Measurements from ENCODE around the gene SPDYE11. TPM values are rescaled to one million over a fixed set of nuclear protein-coding genes. Genes with fewer than 3 reads are reported as not detected.
"Not testable (repeated sequence)": the region's sequence is repeated elsewhere in the genome, so short reads cannot be mapped to it uniquely, and the experiment has no call there.

SPDYE11 gene, protein sequence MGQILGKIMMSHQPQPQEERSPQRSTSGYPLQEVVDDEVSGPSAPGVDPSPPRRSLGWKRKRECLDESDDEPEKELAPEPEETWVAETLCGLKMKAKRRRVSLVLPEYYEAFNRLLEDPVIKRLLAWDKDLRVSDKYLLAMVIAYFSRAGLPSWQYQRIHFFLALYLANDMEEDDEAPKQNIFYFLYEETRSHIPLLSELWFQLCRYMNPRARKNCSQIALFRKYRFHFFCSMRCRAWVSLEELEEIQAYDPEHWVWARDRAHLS
- not detected in 2 replicates for total RNA-seq (2014; rRNA removed; shearing (Covaris generic))

DNA sequence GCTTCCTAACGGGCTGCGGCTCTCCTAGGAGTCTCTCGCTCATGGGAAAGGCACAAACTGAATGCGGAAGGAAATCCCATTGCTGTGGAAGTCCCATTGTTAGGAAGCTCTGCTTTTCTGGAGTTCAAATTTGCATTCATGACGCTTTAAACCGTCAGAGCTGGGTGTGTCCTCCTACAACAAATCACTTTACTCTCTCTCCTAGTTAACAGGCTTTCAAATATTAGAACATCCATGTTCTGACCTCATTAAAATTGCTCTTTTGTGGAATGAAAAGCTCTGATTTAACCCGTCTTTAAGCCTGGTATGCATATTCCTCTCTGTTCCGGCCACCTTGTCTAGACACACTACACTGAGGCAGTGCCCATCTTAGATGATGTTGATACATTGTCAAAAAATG lies at the start of gene SPDYE11:
TSS of gene SPDYE11 (minus strand) at position 101 of the 400 bp plus-strand sequence. CDS start 1,800 bp downstream, outside the sequence.
- not testable (repeated sequence) for DNase-seq; H3K36me3 ChIP-seq (replicated peaks; ENCODE audit: control insufficient read depth, insufficient read depth, low read length); H3K4me3 ChIP-seq (ENCODE audit: insufficient read depth, low read depth, low read length); H3K27me3 ChIP-seq (ENCODE audit: control insufficient read depth, insufficient read depth, low read length)

DNA sequence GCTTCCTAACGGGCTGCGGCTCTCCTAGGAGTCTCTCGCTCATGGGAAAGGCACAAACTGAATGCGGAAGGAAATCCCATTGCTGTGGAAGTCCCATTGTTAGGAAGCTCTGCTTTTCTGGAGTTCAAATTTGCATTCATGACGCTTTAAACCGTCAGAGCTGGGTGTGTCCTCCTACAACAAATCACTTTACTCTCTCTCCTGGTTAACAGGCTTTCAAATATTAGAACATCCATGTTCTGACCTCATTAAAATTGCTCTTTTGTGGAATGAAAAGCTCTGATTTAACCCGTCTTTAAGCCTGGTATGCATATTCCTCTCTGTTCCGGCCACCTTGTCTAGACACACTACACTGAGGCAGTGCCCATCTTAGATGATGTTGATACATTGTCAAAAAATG lies 28.2 kb upstream of the SPDYE11 start, which contains the start of gene SPDYE9:
TSS of gene SPDYE9 (minus strand) at position 101 of the 400 bp plus-strand sequence. CDS start 1,800 bp downstream, outside the sequence.
- H3K36me3 ChIP-seq (replicated peaks; ENCODE audit: control insufficient read depth, insufficient read depth, low read length); H3K27me3 ChIP-seq (ENCODE audit: control insufficient read depth, insufficient read depth, low read length); H3K4me3 ChIP-seq (ENCODE audit: insufficient read depth, low read depth, low read length); DNase-seq: not testable (repeated sequence)

DNA sequence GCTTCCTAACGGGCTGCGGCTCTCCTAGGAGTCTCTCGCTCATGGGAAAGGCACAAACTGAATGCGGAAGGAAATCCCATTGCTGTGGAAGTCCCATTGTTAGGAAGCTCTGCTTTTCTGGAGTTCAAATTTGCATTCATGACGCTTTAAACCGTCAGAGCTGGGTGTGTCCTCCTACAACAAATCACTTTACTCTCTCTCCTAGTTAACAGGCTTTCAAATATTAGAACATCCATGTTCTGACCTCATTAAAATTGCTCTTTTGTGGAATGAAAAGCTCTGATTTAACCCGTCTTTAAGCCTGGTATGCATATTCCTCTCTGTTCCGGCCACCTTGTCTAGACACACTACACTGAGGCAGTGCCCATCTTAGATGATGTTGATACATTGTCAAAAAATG lies 28.0 kb downstream of the SPDYE11 start, which contains the start of gene SPDYE8:
TSS of gene SPDYE8 (minus strand) at position 101 of the 400 bp plus-strand sequence. CDS start 1,800 bp downstream, outside the sequence.
- DNase-seq; H3K4me3 ChIP-seq (ENCODE audit: insufficient read depth, low read depth, low read length); H3K27me3 ChIP-seq (ENCODE audit: control insufficient read depth, insufficient read depth, low read length); H3K36me3 ChIP-seq (replicated peaks; ENCODE audit: control insufficient read depth, insufficient read depth, low read length): not testable (repeated sequence)

DNA sequence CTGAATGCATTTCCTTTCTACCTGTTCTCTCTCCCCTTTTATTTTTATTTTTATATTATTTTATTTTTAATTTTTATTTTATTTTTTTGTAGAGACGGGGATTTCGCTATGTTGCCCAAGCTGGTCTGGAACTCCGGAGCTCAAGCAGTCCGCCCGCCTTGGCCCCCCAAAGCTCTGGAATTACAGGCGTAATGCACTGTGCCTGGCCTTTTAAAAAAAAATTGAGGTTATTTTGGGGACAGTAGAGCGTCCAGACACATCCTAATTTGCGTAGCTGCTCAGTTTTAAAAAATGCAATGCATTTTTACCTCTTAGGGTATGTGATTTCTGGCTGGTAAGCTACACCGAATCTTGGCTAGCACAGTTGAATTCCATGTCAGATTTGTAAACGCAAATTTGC lies 51.2 kb downstream of the SPDYE11 start:
- DNase-seq: not testable (repeated sequence)

DNA sequence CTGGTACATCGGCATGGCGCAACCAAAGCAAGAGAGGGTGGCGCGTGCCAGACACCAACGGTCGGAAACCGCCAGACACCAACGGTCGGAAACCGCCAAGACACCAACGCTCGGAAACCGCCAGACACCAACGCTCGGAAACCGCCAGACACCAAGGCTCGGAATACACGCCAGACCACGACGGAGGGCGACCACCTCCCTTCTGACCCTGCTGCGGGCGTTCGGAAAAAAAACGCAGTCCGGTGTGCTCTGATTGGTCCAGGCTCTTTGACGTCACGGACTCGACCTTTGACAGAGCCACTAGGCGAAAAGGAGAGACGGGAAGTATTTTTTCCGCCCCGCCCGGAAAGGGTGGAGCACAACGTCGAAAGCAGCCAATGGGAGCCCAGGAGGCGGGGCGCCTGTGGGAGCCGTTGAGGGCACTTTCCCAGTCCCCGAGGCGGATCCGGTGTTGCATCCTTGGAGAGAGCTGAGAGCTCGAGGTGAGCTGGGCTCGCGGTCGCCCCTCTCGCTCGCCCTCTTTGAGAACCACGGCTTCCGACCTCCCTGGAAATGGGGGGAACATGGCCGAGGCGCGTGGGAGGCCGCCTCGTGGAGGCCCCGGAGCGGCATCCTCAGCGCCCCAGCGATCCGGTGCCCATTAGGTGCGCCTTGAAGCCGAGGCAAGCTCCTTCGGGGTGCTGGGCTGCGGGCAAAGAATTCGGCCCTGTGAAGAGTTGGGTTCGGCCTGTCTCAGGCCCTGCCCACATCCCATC lies 51.8 kb downstream of the SPDYE11 start:
- peak overlapping the region; percentile 53 for H3K4me3 ChIP-seq (ENCODE audit: insufficient read depth, low read depth, low read length)
- not testable (repeated sequence) for H3K27me3 ChIP-seq (ENCODE audit: control insufficient read depth, insufficient read depth, low read length); H3K36me3 ChIP-seq (replicated peaks; ENCODE audit: control insufficient read depth, insufficient read depth, low read length); DNase-seq

More for the DNA sequence above, 51.2 kb downstream of the SPDYE11 start:
- H3K36me3 ChIP-seq (replicated peaks; ENCODE audit: control insufficient read depth, insufficient read depth, low read length); H3K4me3 ChIP-seq (ENCODE audit: insufficient read depth, low read depth, low read length); H3K27me3 ChIP-seq (ENCODE audit: control insufficient read depth, insufficient read depth, low read length): not testable (repeated sequence)

DNA sequence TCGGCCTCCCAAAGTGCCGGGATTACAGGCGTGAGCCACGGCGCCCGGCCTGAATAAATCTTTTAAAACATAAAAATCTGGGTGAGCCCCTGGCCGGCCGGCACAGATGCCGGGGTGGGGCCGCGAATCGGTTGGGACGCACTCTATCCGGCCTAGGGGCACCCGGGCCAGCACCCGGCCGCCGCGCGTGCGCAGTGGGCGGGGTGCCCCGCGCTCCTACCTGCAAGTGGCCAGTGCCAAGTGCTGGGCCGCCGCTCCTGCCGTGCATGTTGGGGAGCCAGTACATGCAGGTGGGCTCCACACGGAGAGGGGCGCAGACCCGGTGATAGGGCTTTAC lies 52.4 kb downstream of the SPDYE11 start:
- not testable (repeated sequence) for H3K36me3 ChIP-seq (replicated peaks; ENCODE audit: control insufficient read depth, insufficient read depth, low read length); H3K27me3 ChIP-seq (ENCODE audit: control insufficient read depth, insufficient read depth, low read length); DNase-seq
- H3K4me3 ChIP-seq (ENCODE audit: insufficient read depth, low read depth, low read length): peak overlapping the region; percentile 53

DNA sequence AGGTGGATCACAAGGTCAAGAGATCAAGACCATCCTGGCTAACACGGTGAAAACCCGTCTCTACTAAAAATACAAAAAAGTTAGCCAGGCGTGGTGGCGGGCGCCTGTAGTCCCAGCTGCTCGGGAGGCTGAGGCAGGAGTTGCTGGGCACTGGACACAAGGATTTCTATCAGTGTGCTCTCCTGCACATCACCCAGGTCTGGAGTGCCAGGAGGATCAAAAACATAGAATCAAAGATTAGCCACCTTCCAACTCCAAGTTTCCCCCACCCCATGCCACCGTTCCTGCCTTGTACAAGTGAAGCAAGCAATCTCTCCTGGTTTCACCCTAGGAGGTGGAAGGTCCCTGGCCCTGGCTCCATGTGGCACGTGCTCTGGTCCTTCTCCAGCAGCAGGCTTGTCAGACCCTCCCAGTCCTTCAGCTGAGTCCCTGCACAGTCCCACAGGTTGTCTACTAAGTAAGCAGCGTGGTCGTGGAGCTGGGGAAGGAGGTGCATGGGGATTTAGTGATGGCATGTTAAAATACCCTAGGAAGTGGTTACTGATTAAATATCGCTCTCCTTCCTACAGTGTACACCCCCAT lies 59.7 kb downstream of the SPDYE11 start:
- not testable (repeated sequence) for DNase-seq; H3K36me3 ChIP-seq (replicated peaks; ENCODE audit: control insufficient read depth, insufficient read depth, low read length); H3K27me3 ChIP-seq (ENCODE audit: control insufficient read depth, insufficient read depth, low read length)

More for the DNA sequence above, 59.7 kb downstream of the SPDYE11 start:
- H3K4me3 ChIP-seq (ENCODE audit: insufficient read depth, low read depth, low read length): not testable (repeated sequence)

Other genes starting within 250 kb of the SPDYE11 start
- 0.62 and 1.1 TPM in 2 replicates for gene TYW1B, start 229.7 kb downstream of the SPDYE11 start, total RNA-seq (2014; rRNA removed; shearing (Covaris generic))
- 10.7 and 11.3 TPM in 2 replicates for gene POM121, start 132.8 kb downstream of the SPDYE11 start, total RNA-seq (2014; rRNA removed; shearing (Covaris generic))
- not detected in 2 replicates for gene TRIM74, start 88.4 kb downstream of the SPDYE11 start, total RNA-seq (2014; rRNA removed; shearing (Covaris generic))
- not detected in 2 replicates for gene SPDYE8, start 28.1 kb downstream of the SPDYE11 start, total RNA-seq (2014; rRNA removed; shearing (Covaris generic))
- gene SPDYE9, start 28.1 kb upstream of the SPDYE11 start, total RNA-seq (2014; rRNA removed; shearing (Covaris generic)): not detected in 2 replicates

All from H7 (cell line).